H1 (cell line): ENCODE data around the gene TBC1D17. TPM values are rescaled to one million over a fixed set of nuclear protein-coding genes. Genes with fewer than 3 reads are reported as not detected.

Experiments used
- BACH1 ChIP-seq: IDR thresholded peaks from 2 replicates; pipeline ENCODE4 v1.6.1; 2012; ENCODE audit warnings: low read length, improper control_type of control experiment
- POLR2AphosphoS5 ChIP-seq: IDR thresholded peaks from 2 replicates; pipeline ENCODE4 v1.6.1; 2011; ENCODE audit warnings: low read depth, low read length
- POU5F1 ChIP-seq: IDR thresholded peaks from 2 replicates; pipeline ENCODE4 v1.6.1; 2011; ENCODE audit warnings: low read depth, mild to moderate bottlenecking, low read length, moderate library complexity
- RAD21 ChIP-seq, 2 experiments: IDR thresholded peaks in 1 of 2; conservative IDR thresholded peaks in 1 of 2; 2 replicates each; pipeline ENCODE4 v1.6.1; 2011; ENCODE audit warnings: low read depth in 2 of 2, low read length in 2 of 2, improper control_type of control experiment in 1 of 2, inconsistent platforms in 1 of 2, mild to moderate bottlenecking in 1 of 2, moderate library complexity in 1 of 2
- RXRA ChIP-seq: IDR thresholded peaks from 2 replicates; pipeline ENCODE4 v1.6.1; 2011; ENCODE audit warnings: low read depth, mild to moderate bottlenecking, low read length, moderate library complexity; ENCODE audit not compliant: insufficient read depth
- SP4 ChIP-seq: IDR thresholded peaks from 2 replicates; pipeline ENCODE4 v1.6.1; 2012; ENCODE audit warnings: low read length, inconsistent platforms
- SUZ12 ChIP-seq: fragments of 200-600 bp; sonication (generic); IDR thresholded peaks from 2 replicates; pipeline ENCODE4 v1.6.1; 2012; ENCODE audit warnings: mild to moderate bottlenecking, inconsistent platforms, low read length, moderate library complexity, mixed read lengths
- polyA plus RNA-seq, 7 experiments: library from polyadenylated mRNA; depleted of rRNA in 3 of 7; stranded (reverse) in 5 of 7; unstranded in 2 of 7; fragments of >200 nt in 5 of 7; fragments of 200-250 nt in 2 of 7; gene quantifications; 1 replicate in 5 of 7; 2 replicates in 1 of 7; 4 replicates in 1 of 7; pipeline versions ENCODE4 v1.2.1 to v1.2.3, GENCODE V29; 2011 to 2013; ENCODE audit warnings: missing spikeins in 2 of 7, mixed read lengths in 2 of 7
- total RNA-seq: library from RNA; stranded (reverse); fragmentation: NEBNext Ultra II Directional; extraction: Animal tissue kit (Norgen Biotek cat#: 25700); gene quantifications from 2 replicates; pipeline ENCODE4 v1.2.1, GENCODE V29; 2021

The TBC1D17 gene
- total and polyA plus RNA-seq, 2 of the 8 experiments (the other 6 are each of a cell fraction or from before 2014, with no cell fraction given), result 30.3 to 44.9 TPM

DNA sequence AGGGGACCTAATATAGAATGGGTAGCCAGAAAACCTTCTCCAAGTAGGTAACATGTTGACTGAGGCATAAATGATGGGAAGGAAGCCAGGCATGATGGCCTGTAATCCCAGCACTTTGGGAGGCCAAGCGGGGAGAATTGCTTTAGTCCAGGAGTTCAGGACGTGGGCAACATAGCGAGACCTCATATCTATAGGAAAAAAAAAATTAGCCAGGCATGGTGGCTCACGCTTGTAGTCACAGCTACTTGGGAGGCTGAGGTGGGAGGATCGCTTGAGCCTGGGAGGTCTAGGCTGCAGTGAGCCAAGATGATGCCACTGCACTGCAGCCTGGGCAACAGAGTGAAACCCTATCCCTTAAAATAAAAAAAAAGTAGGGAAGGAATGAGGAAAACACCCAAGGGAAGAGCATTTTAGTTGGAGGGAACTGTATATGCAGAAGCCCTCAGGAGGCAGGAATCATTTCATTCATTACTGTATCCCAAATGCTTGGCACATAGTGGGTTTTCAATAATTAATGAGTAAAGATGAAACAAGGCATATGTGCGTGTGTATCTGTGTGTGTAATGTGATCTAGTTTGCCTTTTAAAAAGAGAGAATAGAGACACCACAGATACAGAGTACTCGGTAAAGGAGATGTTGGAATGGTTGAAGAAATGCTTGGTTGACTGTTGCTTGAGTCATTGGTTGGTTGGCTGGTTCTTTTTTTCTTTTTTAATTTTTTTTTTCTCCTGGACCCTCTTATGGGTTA, 54.0 kb downstream of the TBC1D17 start (continued):
- TF ChIP-seq RAD21 (IDR thresholded peaks at IDR 0.05 in 1 of 2, conservative IDR thresholded peaks at IDR 0.05 in 1 of 2; ENCODE audit: low read depth in 2 of 2, low read length in 2 of 2) (no peak), SP4 (no peak), POU5F1 (no peak), SUZ12 (no peak), RXRA (no peak), POLR2AphosphoS5 (no peak), BACH1 (no peak)
